GM12878 (cell line): ENCODE data around the gene SRF. TPM values are rescaled to one million over a fixed set of nuclear protein-coding genes. Genes with fewer than 3 reads are reported as not detected.

Source experiments
- BACH1 ChIP-seq: fragments of 450-650 bp; IDR thresholded peaks from 2 replicates; pipeline ENCODE4 v1.6.1; 2017; ENCODE audit warnings: mild to moderate bottlenecking, borderline replicate concordance
- DPF2 ChIP-seq: fragments of 450-650 bp; IDR thresholded peaks from 2 replicates; pipeline ENCODE4 v1.6.1; 2017; ENCODE audit warnings: mild to moderate bottlenecking
- FOS ChIP-seq: IDR thresholded peaks from 3 replicates; pipeline ENCODE4 v1.6.1; 2011; ENCODE audit warnings: borderline replicate concordance; ENCODE audit not compliant: insufficient read length; ENCODE audit errors: extremely low read depth
- GABPA ChIP-seq: IDR thresholded peaks from 2 replicates; pipeline ENCODE4 v1.6.1; 2014; ENCODE audit warnings: antibody characterized with exemption, low read depth, mild to moderate bottlenecking, inconsistent platforms
- HDAC6 ChIP-seq: fragments of 200-600 bp; sonication (generic); IDR thresholded peaks from one replicate; pipeline ENCODE4 v1.8.0; 2017; ENCODE audit warnings: antibody characterized with exemption; ENCODE audit not compliant: unreplicated experiment
- LARP7 ChIP-seq: fragments of 450-650 bp; IDR thresholded peaks from 2 replicates; pipeline ENCODE4 v1.6.1; 2017; ENCODE audit warnings: mild to moderate bottlenecking
- MTA2 ChIP-seq: fragments of 450-650 bp; IDR thresholded peaks from 2 replicates; pipeline ENCODE4 v1.6.1; 2016; ENCODE audit warnings: low read depth, mild to moderate bottlenecking, moderate library complexity
- NFXL1 ChIP-seq: fragments of 450-650 bp; IDR thresholded peaks from 2 replicates; pipeline ENCODE4 v1.6.1; 2017; ENCODE audit warnings: antibody characterized with exemption, mild to moderate bottlenecking, borderline replicate concordance
- NR2C1 ChIP-seq: fragments of 450-650 bp; IDR thresholded peaks from 2 replicates; pipeline ENCODE4 v1.6.1; 2017; ENCODE audit warnings: antibody characterized with exemption, mild to moderate bottlenecking, moderate library complexity
- RAD51 ChIP-seq: fragments of 450-650 bp; IDR thresholded peaks from 2 replicates; pipeline ENCODE4 v1.6.1; 2016; ENCODE audit warnings: moderate library complexity, mild to moderate bottlenecking, inconsistent platforms
- RB1 ChIP-seq: fragments of 450-650 bp; formaldehyde crosslinking; IDR thresholded peaks from 2 replicates; pipeline ENCODE4 v1.6.1; 2017; ENCODE audit warnings: mild to moderate bottlenecking, borderline replicate concordance
- RELA ChIP-seq: fragments of 450-650 bp; IDR thresholded peaks from 2 replicates; pipeline ENCODE4 v1.8.0; 2014; ENCODE audit warnings: borderline replicate concordance; ENCODE audit not compliant: partially characterized antibody
- RFX5 ChIP-seq: IDR thresholded peaks from 2 replicates; pipeline ENCODE4 v1.6.1; 2011; ENCODE audit warnings: low read depth, low read length, improper control_type of control experiment
- STAT1 ChIP-seq: fragments of 450-650 bp; conservative IDR thresholded peaks from 2 replicates; pipeline ENCODE4 v1.6.1; 2014; ENCODE audit warnings: antibody characterized with exemption, mild to moderate bottlenecking
- TARDBP ChIP-seq: IDR thresholded peaks from 2 replicates; pipeline ENCODE4 v1.6.1; 2016; ENCODE audit warnings: borderline replicate concordance
- TCF12 ChIP-seq: IDR thresholded peaks from 2 replicates; pipeline ENCODE4 v1.6.1; 2011; ENCODE audit warnings: low read depth, mild to moderate bottlenecking, low read length
- TCF3 ChIP-seq: IDR thresholded peaks from 2 replicates; pipeline ENCODE4 v1.6.1; 2012; ENCODE audit warnings: low read depth, mild to moderate bottlenecking, low read length, borderline replicate concordance; ENCODE audit not compliant: insufficient read depth
- ZNF207 ChIP-seq: fragments of 450-650 bp; IDR thresholded peaks from 2 replicates; pipeline ENCODE4 v1.6.1; 2014; ENCODE audit warnings: antibody characterized with exemption, mild to moderate bottlenecking, borderline replicate concordance
- ZNF217 ChIP-seq: fragments of 450-650 bp; IDR thresholded peaks from 2 replicates; pipeline ENCODE4 v1.6.1; 2017; ENCODE audit warnings: antibody characterized with exemption, mild to moderate bottlenecking
- ZNF24 ChIP-seq: fragments of 450-650 bp; IDR thresholded peaks from 2 replicates; pipeline ENCODE4 v1.6.1; 2017; ENCODE audit warnings: antibody characterized with exemption, mild to moderate bottlenecking
- polyA plus RNA-seq, 11 experiments: library from polyadenylated mRNA; depleted of rRNA in 4 of 11; unstranded in 6 of 11; stranded (reverse) in 5 of 11; fragments of >200 nt; fragmentation: Nextera tagmentation in 4 of 11; fragmentation: Illumina TruSeq in 1 of 11; extraction: Ambion mirVana in 4 of 11; extraction: Trizol in 1 of 11; gene quantifications; 1 replicate in 1 of 11; 2 replicates in 10 of 11; pipeline versions ENCODE4 v1.2.1 to v1.2.3, GENCODE V29; 2011 to 2016; ENCODE audit warnings: inconsistent platforms in 2 of 11, missing spikeins in 2 of 11, low read depth in 1 of 11
- total RNA-seq, 4 experiments: library from RNA; depleted of rRNA in 3 of 4; stranded (reverse); fragments of >200 nt in 3 of 4; fragmentation: Illumina TruSeq in 1 of 4; extraction: Trizol in 1 of 4; gene quantifications; 2 replicates each; pipeline versions ENCODE4 v1.2.1 to v1.2.3, GENCODE V29; 2013 to 2021
- TF ChIP-seq, protein P1 (sequence below), 3 experiments: IDR thresholded peaks in 2 of 3; conservative IDR thresholded peaks in 1 of 3; 2 replicates each; pipeline ENCODE4 v1.5.1; 2011; ENCODE audit warnings: low read depth in 3 of 3, low read length in 3 of 3, mild to moderate bottlenecking in 3 of 3, control low read depth in 2 of 3, moderate library complexity in 2 of 3, inconsistent platforms in 1 of 3, mixed read lengths in 1 of 3; ENCODE audit not compliant: control insufficient read depth in 2 of 3, insufficient read depth in 1 of 3; ENCODE audit errors: extremely low read depth in 1 of 3
- TF ChIP-seq, protein P2 (sequence below): fragments of 450-650 bp; conservative IDR thresholded peaks from 2 replicates; pipeline ENCODE4 v1.6.1; 2017; ENCODE audit warnings: mild to moderate bottlenecking, moderate library complexity
- TF ChIP-seq, protein P3 (sequence below): IDR thresholded peaks from 2 replicates; pipeline ENCODE4 v1.6.1; 2011; ENCODE audit warnings: borderline replicate concordance, low read depth, mild to moderate bottlenecking, moderate library complexity, mixed read lengths, low read length; ENCODE audit not compliant: insufficient read depth; ENCODE audit errors: extremely low read length
- TF ChIP-seq, protein P4 (sequence below): IDR thresholded peaks from 2 replicates; pipeline ENCODE4 v1.6.1; 2011; ENCODE audit warnings: low read depth, low read length, improper control_type of control experiment, borderline replicate concordance

SRF gene
- total and polyA plus RNA-seq, 10 of the 15 experiments (the other 5 are each of a cell fraction or from before 2014, with no cell fraction given): 2.3 to 56.3 (median 28.2) TPM

DNA sequence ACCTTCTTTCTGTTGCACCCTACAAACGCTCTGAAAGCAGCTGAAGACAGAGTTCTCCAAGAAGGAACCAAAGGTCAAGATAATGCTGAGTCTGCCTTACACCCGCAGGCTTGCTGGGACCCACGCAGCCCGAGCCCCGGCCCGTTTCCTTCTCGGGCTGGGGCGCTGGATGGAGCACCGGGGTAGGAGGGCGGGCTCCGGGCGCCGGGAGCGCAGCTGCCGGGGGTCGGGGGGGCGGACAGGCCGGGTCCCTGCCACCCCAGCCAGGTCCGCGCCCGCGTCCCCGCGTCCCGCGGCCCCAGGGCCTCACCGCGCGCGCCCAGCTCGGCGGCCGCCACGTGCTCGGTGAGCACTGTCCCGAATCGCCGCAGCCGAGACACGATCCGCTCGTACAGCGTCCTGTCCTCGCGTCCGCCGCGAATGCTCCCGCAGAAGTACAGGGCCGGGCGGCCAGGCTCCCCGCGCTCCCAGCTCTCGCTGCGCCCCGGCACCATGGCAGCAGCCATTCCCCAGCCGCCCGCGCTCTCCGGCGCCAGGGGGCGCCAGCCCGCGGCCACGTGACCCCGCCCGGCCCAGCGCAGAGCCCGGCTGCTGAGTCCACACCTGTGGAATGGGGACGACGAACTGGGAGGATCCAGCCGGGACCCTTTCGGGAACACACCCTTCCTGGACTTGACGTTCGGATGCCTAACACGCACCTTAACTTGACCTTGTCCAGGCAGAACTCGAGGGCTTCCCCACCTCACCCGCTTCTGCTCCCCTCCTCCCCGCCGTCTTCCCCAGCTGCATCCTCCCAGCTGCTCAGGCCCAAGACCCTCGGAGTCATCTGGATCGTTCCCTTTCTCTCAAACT lies 58.1 kb downstream of the SRF start, which contains the start of gene DNPH1 (continued):
- TF ChIP-seq, protein P1, sequence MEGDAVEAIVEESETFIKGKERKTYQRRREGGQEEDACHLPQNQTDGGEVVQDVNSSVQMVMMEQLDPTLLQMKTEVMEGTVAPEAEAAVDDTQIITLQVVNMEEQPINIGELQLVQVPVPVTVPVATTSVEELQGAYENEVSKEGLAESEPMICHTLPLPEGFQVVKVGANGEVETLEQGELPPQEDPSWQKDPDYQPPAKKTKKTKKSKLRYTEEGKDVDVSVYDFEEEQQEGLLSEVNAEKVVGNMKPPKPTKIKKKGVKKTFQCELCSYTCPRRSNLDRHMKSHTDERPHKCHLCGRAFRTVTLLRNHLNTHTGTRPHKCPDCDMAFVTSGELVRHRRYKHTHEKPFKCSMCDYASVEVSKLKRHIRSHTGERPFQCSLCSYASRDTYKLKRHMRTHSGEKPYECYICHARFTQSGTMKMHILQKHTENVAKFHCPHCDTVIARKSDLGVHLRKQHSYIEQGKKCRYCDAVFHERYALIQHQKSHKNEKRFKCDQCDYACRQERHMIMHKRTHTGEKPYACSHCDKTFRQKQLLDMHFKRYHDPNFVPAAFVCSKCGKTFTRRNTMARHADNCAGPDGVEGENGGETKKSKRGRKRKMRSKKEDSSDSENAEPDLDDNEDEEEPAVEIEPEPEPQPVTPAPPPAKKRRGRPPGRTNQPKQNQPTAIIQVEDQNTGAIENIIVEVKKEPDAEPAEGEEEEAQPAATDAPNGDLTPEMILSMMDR (IDR thresholded peaks at IDR 0.05 in 2 of 3, conservative IDR thresholded peaks at IDR 0.05 in 1 of 3; ENCODE audit: control insufficient read depth in 2 of 3, extremely low read depth in 1 of 3, insufficient read depth in 1 of 3, low read depth in 3 of 3, low read length in 3 of 3): peak; percentile 71 to 95 (median 91); a peak in 5 of 6 replicates
- TF ChIP-seq RAD51 (peak; percentile 79), RB1 (peak; percentile 88; the same call in 1 of the 2 replicates), LARP7 (peak; percentile 98), FOS (no peak), TCF12 (peak; percentile 39; the same call in 1 of the 2 replicates), NR2C1 (peak; percentile 58; the same call in 1 of the 2 replicates), DPF2 (peak; percentile 86; the same call in 1 of the 2 replicates), ZNF24 (peak; percentile 75; the same call in 1 of the 2 replicates), STAT1 (peak; percentile 72; the same call in 1 of the 2 replicates), HDAC6 (peak; percentile 66), RFX5 (no peak), GABPA (no peak), NFXL1 (peak; percentile 86), MTA2 (peak; percentile 23; the same call in 1 of the 2 replicates), TCF3 (peak; percentile 68; the same call in 1 of the 2 replicates), TARDBP (no peak), ZNF207 (peak; percentile 71), BACH1 (peak; percentile 82), ZNF217 (peak; percentile 84), RELA (peak; percentile 69)
- TF ChIP-seq, protein P2, sequence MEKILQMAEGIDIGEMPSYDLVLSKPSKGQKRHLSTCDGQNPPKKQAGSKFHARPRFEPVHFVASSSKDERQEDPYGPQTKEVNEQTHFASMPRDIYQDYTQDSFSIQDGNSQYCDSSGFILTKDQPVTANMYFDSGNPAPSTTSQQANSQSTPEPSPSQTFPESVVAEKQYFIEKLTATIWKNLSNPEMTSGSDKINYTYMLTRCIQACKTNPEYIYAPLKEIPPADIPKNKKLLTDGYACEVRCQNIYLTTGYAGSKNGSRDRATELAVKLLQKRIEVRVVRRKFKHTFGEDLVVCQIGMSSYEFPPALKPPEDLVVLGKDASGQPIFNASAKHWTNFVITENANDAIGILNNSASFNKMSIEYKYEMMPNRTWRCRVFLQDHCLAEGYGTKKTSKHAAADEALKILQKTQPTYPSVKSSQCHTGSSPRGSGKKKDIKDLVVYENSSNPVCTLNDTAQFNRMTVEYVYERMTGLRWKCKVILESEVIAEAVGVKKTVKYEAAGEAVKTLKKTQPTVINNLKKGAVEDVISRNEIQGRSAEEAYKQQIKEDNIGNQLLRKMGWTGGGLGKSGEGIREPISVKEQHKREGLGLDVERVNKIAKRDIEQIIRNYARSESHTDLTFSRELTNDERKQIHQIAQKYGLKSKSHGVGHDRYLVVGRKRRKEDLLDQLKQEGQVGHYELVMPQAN: peak; percentile 88
- TF ChIP-seq, protein P3, sequence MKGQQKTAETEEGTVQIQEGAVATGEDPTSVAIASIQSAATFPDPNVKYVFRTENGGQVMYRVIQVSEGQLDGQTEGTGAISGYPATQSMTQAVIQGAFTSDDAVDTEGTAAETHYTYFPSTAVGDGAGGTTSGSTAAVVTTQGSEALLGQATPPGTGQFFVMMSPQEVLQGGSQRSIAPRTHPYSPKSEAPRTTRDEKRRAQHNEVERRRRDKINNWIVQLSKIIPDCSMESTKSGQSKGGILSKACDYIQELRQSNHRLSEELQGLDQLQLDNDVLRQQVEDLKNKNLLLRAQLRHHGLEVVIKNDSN: peak; percentile 99
- TF ChIP-seq, protein P4, sequence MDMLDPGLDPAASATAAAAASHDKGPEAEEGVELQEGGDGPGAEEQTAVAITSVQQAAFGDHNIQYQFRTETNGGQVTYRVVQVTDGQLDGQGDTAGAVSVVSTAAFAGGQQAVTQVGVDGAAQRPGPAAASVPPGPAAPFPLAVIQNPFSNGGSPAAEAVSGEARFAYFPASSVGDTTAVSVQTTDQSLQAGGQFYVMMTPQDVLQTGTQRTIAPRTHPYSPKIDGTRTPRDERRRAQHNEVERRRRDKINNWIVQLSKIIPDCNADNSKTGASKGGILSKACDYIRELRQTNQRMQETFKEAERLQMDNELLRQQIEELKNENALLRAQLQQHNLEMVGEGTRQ: peak; percentile 92
